OCI-LY7 (cell line): ENCODE data around the gene ACVR1.

Experiments
- EZH2phosphoT487 ChIP-seq: fragments of 200-600 bp; sonication (generic); IDR thresholded peaks from 2 replicates; pipeline ENCODE4 v1.6.1; 2018; ENCODE audit warnings: low read depth, borderline replicate concordance, mild to moderate bottlenecking, mixed run types, antibody characterized with exemption, low read length, moderate library complexity, mixed read lengths
- TF ChIP-seq, protein P1 (sequence below): fragments of 200-600 bp; sonication (generic); conservative IDR thresholded peaks from 2 replicates; pipeline ENCODE4 v1.5.1; 2014; ENCODE audit warnings: mild to moderate bottlenecking, antibody characterized with exemption, low read length, moderate library complexity, mixed read lengths

DNA sequence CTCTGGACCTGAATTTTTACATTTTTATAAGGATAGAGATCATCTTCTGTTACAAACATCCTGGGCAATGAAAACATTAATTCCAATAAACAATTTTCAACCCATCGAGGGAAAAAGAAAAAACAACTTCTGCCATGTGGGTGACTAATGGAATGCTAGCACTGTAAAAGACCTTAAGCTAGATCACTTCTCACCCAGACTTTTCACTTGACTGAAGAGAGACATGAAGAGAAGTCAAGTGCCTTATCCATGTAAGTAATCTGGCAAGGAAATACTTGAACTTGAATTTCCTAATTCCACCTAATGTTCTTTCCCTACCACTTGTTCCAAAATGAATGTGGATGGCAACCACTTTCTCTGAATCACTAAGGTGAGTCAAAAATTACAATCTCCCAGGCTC is 149.2 kb downstream of the ACVR1 start:
- TF ChIP-seq, protein P1, sequence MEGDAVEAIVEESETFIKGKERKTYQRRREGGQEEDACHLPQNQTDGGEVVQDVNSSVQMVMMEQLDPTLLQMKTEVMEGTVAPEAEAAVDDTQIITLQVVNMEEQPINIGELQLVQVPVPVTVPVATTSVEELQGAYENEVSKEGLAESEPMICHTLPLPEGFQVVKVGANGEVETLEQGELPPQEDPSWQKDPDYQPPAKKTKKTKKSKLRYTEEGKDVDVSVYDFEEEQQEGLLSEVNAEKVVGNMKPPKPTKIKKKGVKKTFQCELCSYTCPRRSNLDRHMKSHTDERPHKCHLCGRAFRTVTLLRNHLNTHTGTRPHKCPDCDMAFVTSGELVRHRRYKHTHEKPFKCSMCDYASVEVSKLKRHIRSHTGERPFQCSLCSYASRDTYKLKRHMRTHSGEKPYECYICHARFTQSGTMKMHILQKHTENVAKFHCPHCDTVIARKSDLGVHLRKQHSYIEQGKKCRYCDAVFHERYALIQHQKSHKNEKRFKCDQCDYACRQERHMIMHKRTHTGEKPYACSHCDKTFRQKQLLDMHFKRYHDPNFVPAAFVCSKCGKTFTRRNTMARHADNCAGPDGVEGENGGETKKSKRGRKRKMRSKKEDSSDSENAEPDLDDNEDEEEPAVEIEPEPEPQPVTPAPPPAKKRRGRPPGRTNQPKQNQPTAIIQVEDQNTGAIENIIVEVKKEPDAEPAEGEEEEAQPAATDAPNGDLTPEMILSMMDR: no peak
- TF ChIP-seq EZH2phosphoT487: no peak
